Amniotic epithelial cell (primary cell): ENCODE measurements around the gene GSTM5.
"Not testable (repeated sequence)": the region's sequence is repeated elsewhere in the genome, so short reads cannot be mapped to it uniquely, and the experiment has no call there.

ENCODE experiments used
- DNase-seq: peaks from one replicate; pipeline ENCODE4 v3.0.0-alpha.2; 2010; ENCODE audit warnings: low read depth

The GSTM5 gene

GRCh38 chr1:109711593-109712320 is at the start of gene GSTM5:
Gene GSTM5, plus strand, starts transcription at chr1:109712251. Its CDS starts 62 bp downstream, at chr1:109712313.
- DNase-seq = not testable (repeated sequence)

DNA sequence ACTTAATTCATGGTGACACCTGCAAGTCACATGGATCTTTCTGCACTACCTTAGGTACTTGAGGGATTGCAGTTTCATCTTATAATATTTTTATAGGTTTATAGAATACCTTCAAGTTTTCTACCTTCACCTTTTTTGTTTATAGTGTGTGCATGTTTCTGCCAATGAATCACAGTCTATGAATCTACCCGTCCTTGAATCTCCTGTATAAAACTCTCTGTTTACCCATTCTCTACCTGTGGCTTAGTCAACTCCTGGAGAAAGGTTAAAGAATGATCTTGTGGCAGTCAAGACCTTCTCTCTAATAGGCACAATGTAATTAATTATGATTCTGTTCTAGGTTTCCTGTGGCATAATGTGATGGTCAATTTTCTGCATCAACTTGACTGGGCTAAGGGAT is 47.4 kb upstream of the GSTM5 start:
- no peak for DNase-seq

GRCh38 chr1:109667452-109668122 is 44.5 kb upstream of the GSTM5 start, which contains the start of gene GSTM2:
Gene GSTM2, plus strand, starts transcription at chr1:109668057. Its CDS starts 59 bp downstream, at chr1:109668116.
- DNase-seq = peak; percentile 85

- DNase-seq = no peak
Observed at GRCh38 chr1:109668123-109668775, 43.8 kb upstream of the GSTM5 start.

DNA sequence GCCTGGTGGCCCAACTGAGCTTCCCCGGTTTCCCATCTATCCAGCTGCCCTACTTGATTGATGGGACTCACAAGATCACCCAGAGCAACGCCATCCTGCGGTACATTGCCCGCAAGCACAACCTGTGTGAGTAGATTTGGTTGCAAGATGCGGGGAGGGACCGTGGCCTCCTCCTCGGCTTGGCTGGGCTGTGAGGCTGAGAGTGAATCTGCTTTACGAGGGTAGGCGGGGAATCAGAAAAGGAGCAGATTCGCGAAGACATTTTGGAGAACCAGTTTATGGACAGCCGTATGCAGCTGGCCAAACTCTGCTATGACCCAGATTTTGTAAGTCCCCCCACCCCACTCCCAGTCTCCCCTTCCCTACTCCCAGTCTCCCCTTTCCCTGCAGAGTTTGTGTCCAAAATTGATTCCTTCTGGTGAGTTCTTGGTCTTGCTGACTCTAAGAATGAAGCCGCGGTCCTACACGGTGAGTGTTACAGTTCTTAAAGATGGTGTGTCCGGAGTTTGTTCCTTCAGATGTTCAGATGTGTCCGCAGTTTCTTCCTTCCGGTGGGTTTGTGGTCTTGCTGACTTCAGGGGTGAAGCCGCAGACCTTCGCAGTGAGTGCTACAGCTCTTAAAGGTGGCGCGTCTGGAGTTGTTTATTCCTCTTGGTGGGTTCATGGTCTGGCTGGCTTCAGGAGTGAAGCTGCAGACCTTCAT is 42.7 kb upstream of the GSTM5 start:
- DNase-seq = no peak

- DNase-seq = not testable (repeated sequence)
Observed at GRCh38 chr1:109669949-109670302, 42.1 kb upstream of the GSTM5 start.

DNA sequence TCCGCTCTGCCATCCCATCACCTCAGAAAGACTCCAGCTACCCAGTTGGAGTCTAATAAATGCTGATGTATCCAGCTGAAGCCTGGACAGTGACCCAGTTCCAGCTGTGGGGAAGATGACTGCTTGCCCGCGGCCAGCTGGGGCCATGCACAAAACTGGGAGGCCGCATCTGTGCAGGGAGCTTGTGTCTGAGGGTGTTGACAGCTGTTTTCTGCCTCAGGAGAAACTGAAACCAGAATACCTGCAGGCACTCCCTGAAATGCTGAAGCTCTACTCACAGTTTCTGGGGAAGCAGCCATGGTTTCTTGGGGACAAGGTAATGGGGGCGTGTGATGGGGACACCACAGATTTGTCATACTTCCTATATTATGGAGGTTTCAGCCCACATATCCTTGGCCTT is 41.0 kb upstream of the GSTM5 start:
- DNase-seq = no peak

- DNase-seq = not testable (repeated sequence)
Observed at GRCh38 chr1:109673861-109674260, 38.2 kb upstream of the GSTM5 start.

DNA sequence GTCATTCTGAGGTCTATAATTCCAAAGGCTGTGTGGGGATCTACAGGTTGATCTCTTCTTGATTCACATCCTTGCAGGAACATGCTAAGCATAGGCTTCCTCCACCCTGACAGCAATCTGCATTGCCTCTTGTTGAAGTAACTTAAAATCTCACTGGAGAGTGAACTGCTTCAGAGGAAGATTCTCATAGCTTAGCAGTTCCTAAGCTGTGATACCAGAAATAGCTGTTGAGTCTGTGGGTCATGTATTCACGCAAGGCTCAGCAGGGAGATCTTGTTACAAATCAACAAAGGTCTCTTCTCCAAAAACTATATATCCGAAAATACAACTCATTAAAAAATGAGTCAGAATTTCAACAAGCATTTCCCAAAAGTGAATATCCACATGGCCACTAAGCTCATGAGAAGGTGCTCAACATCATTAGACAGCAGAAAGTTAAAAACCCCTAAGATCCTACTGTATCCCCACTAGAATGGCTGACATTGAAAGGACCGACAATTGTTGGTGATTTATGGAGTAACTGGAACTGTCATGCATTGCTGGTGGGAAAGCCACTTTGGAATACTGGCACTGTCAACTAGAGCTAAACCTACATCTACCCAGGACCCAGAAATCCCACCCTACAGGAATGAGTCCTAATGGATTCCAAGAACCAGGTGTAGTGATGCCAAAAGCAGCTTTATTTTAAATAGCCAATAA is 35.2 kb upstream of the GSTM5 start:
- DNase-seq = not testable (repeated sequence)

DNA sequence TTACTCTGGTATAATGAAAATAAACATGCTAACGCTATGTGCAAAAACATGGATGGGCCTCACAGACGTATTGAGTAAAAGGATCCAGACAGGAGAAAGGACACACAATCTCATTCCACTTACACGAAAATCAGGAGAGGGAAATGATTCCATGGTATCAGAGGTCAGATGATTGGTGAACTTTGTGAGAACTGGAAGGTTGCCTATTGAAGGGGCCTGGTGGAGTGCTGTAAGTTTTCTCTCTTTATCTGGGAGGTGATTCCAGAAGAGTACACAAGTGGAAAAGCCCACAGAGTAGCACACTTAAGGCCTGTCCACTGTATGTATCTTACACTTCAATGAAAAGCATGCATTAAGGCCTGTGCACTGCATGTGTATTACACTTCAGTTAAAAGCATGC is 34.6 kb upstream of the GSTM5 start:
- no peak for DNase-seq

- not testable (repeated sequence) for DNase-seq
Observed at GRCh38 chr1:109678637-109679036, 33.4 kb upstream of the GSTM5 start.

- DNase-seq = not testable (repeated sequence)
Observed at GRCh38 chr1:109684777-109685176, 27.3 kb upstream of the GSTM5 start.

DNA sequence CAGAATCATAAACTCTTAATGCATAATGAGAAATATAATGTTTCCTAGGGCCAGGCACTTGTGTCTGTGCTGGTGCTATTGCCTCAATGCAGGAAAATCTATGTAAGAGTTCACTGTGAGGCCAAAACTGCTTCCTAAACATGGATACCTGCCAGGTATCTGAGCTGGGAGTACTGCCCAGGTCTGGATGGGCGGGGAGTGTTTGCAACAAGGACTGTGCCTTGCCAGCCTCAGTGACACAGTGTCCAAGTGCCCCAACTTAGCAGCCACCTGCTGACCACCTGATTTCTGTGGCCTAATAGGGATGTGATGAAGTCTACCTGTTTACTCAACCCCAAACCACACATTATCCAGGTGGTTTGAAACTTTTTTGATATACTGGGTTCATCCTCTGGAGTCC is 26.7 kb upstream of the GSTM5 start:
- not testable (repeated sequence) for DNase-seq

DNA sequence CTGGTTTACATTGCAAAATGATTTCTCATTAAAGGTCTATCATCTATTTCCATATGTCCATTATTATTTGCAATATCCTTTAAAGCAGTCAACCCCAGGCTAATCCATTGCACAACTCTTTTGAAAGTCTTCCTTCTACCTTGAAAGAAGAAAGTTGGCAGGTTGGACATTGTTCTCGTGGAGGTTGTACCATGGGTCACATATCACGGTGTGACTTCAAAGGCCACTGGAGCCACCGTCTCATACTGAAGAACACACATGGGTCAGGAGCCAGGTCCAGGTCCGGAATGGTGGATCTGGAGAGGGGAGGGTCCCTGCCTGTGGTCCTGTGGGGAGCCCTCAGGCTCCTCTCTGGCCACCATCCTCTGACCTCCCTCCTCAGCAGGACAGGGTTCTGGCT is 26.2 kb upstream of the GSTM5 start:
- not testable (repeated sequence) for DNase-seq

GRCh38 chr1:109687109-109687508 is 24.9 kb upstream of the GSTM5 start:
- DNase-seq = not testable (repeated sequence)

DNA sequence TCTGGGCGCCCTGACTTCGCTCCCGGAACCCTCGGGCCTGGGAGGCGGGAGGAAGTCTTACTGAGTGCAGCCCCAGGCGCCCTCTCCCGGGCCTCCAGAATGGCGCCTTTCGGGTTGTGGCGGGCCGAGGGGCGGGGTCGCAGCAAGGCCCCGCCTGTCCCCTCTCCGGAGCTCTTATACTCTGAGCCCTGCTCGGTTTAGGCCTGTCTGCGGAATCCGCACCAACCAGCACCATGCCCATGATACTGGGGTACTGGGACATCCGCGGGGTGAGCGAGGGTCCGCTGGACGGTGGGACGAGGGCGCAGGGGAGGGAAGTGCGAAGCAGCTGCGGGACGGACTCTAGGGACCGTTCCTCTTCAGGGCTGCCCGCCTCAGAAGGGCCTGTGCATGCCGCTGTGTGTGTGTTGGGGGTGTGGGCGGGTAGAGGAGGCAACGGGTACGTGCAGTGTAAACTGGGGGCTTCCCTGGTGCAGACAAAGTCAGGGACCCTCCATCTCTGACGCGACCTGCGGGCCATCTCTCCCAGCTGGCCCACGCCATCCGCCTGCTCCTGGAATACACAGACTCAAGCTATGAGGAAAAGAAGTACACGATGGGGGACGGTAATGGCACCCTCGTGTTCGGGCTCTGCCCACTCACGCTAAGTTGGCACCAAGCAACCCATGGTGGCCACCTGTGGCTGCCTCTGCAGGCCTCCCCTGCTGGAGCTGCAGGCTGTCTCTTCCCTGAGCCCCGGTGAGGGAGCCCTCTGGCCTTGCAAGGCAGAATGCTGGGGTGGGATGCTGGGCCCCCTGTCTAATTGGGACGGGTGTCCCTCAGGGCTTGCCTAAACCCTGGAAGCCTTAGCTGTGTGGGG is 24.2 kb upstream of the GSTM5 start, which contains the start of gene GSTM1:
TSS of gene GSTM1 (plus strand) at position 177 of the 859 bp plus-strand sequence. CDS start at position 234, 57 bp downstream.
- peak; percentile 78 for DNase-seq

DNA sequence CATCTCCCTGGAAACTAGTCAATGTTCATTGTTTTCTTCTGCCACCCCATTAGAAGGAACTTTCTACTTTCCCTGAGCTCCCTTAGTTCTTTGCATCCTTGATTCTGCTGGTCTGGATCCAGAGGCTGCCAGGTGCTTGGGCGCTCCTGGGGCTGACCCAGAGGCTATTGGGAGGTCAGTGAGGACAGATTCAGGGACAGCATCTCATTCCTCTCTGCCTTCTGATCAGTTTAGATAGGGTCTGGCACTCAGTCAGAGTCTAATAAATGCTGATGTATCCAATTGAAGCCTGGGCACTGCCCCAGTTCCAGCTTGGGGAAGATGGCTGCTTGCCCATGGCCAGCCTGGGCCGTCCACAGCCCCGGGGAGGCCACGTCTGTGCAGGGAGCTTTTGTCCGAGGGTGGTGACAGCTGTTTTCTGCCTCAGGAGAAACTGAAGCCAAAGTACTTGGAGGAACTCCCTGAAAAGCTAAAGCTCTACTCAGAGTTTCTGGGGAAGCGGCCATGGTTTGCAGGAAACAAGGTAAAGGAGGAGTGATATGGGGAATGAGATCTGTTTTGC is 22.1 kb upstream of the GSTM5 start:
- DNase-seq = no peak

DNA sequence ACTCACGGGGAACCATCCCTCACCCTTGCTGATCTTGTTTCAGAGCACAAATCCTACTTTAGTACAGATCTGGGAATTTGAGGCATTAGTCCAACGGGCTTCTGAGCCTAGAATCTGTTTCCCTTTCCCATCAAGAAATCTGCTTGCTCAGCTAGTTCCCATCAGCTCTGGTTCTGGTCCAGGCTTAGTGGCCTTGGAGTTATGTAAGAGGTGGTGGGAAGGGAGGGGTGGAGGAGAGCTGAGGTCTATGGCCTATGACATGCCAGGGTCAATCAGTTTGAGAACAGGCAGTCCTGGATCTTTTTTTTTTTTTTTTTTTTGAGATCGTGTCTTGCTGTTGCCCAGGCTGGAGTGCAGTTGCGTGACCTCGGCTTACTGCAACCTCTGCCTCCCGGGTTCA is 20.3 kb upstream of the GSTM5 start:
- DNase-seq = peak; percentile 27

DNA sequence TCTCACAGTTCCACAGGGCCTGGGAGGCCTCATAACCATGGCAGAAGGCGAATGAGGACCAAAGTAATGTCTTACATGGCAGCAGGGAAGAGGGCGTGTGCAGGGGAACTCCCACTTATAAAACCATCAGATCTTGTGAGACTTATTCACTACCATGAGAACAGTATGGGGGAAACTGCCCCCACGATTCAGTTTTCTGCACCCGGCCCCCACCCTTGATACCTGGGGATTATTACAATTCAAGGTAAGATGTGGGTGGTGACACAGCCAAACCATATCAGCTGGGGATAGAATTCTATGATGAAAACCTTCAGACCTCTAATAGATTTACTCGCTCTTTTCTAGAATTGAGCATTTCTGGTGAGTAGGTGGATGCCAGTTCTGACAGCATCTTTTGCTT is 17.7 kb upstream of the GSTM5 start:
- not testable (repeated sequence) for DNase-seq

DNA sequence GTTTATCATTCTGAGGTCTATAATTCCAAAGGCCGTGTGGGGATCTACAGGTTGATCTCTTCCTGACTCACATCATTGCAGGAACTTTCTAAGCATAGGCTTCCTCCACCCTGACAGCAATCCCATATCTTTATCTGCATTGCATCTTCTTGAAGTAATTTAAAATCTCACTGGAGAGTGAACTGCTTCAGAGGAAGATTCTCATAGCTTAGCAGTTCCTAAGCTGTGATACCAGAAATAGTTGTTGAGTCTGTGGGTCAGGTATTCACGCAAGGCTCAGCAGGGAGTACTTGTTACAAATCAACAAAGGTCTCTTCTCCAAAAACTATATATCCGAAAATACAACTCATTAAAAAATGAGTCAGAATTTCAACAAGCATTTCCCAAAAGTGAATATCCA is 16.9 kb upstream of the GSTM5 start:
- peak; percentile 44 for DNase-seq
